Kidney glomerular epithelial cell (primary cell): Measurements from ENCODE around the gene EFEMP2.

Experiments
- DNase-seq: peaks from one replicate; lab custom pipeline; 2025; lab: John Stamatoyannopoulos, UW

Gene EFEMP2

DNA sequence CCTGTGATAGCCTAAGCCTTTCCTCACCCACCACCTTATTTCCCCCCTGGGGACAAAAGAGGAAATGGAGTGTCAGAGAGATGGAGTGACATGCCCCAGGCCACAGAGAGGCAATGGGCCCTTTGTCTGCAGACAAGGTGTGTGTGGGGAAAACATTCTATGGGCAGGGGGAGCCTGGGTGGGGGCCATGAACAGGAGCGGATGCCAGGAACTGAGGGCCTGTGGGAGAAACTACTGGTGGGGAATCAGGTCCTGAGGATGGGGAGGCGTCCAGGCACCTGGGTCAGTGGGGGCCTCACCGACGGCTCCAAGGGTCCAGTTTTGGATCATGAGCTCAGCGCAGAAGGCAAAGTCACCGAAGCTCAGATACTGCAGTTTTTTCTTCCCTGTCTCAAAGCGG is 12.6 kb upstream of the EFEMP2 start:
- DNase-seq: no peak

DNA sequence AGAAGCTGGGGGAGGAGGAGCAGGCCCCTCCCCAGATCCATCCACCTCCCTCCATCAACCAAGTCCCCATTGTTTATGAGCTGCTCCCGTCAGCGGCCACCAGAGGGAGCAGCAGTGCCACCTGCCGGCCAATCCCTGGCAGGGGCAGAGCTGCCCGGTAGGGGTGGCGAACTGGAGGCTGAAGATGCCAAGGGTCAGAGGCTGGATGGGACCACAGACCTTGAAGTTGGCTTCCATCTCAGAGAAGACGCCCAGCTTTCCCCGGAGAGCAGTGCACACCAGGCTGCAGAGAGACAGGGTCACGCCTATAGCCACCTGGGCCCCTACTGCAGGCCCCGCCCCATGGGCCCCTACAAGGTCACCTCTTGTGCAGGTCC is 12.1 kb upstream of the EFEMP2 start:
- peak; percentile 70 for DNase-seq

DNA sequence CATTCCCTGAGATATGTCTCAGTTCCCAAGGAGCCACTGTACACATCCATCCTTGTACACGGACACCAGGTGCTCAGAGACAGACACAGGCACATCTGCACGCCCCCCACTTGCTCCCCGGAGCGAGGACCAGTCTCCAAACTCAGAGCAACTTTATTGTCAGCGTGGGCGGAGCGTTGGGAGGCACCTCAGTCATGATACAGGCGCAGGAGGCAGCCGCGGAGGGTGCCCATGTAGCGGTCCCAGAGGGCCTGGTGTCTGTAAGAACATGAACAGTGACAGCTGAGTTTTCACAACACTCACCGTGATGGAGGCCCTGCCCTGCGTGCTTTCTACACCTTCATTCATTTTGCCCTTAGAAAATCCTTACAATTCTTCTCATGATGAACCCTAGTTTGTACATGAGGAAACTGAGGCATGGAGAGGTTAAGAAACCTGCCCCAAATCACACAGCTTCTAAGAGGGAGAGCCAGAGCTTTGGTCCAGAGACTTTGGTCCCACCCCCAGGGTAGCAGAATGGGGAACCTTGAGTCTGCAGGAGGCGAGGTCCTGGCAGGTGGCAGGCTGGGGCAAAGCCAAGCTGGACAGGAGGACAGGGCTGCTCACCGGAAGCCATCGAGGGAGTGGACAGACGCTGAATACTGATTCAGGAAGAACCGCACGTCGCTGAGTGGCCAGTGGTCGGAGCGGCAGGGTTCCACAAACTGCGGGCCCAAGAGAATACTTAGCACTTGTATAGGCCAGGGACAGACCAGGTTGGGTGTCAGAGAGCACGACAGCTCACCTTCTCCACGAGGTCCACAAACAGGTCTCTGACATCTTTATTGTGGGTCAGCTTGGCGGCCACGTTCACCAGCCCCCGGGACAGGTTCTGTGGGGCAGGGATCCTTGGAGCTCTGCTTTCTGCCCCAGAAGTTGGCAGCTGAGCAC is 11.5 kb upstream of the EFEMP2 start:
- DNase-seq: no peak

GRCh38 chr11:65883058-65883761 is 10.6 kb upstream of the EFEMP2 start:
- DNase-seq: no peak

GRCh38 chr11:65882120-65883057 is 9.8 kb upstream of the EFEMP2 start:
- DNase-seq: no peak

DNA sequence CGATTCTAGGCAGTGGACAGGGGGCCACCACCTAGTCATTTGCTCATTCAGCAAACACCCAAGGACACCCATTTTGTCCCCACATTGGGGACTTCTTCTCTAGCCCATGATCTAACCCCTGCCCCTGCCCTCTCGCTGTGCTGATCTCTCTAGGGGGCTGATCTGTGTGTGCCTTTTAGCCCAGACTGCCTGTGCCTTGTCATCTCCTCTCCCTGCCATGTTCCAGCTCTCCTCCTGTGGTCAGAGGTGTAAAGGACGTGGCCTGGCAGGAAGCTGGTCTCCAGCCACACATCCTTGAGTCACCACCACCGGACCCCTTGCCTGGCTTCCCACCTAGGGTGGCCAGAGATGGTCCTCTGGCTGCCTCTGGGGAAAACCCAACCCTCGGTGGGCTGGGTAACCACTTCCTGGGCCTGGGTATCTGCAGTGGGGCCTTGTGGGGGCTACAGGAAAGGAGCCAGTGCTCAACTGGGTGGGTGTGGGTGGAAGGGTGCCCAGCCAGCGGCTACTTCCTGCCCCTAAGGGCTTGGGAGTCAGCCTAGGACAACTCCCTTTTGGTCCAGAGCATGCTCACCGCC is 8.3 kb upstream of the EFEMP2 start:
- no peak for DNase-seq

DNA sequence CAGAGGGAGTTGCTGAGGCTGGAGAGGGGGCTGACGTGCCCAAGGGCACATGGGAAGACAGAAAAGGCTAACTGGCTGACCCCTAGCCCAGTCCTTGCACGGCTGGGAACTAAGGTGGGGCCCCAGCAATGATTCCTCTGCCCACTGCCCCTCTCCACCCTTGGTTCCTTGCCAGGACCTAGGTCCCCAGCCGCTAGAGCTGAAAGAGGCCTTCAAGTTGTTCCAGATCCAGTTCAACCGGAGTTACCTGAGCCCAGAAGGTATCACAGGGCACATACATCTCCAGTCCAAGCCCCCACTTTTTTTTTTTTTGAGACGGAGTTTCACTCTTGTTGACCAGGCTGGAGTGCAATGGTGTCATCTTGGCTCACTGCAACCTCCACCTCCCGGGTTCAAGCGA is 7.4 kb upstream of the EFEMP2 start:
- no peak for DNase-seq

GRCh38 chr11:65879617-65880016 is 7.0 kb upstream of the EFEMP2 start, which contains the start of gene CTSW:
TSS of gene CTSW (plus strand) at chr11:65879837. CDS start at chr11:65879855, 18 bp downstream.
- DNase-seq: no peak

GRCh38 chr11:65873318-65874156 is 937 bp upstream of the EFEMP2 start:
- peak; percentile 83 for DNase-seq

- no peak for DNase-seq
Observed at GRCh38 chr11:65871811-65872548, 620 bp downstream of the EFEMP2 start.

GRCh38 chr11:65870706-65871681 is 1.6 kb downstream of the EFEMP2 start:
- no peak for DNase-seq

- DNase-seq: no peak
Observed at GRCh38 chr11:65870307-65870658, 2.3 kb downstream of the EFEMP2 start.

DNA sequence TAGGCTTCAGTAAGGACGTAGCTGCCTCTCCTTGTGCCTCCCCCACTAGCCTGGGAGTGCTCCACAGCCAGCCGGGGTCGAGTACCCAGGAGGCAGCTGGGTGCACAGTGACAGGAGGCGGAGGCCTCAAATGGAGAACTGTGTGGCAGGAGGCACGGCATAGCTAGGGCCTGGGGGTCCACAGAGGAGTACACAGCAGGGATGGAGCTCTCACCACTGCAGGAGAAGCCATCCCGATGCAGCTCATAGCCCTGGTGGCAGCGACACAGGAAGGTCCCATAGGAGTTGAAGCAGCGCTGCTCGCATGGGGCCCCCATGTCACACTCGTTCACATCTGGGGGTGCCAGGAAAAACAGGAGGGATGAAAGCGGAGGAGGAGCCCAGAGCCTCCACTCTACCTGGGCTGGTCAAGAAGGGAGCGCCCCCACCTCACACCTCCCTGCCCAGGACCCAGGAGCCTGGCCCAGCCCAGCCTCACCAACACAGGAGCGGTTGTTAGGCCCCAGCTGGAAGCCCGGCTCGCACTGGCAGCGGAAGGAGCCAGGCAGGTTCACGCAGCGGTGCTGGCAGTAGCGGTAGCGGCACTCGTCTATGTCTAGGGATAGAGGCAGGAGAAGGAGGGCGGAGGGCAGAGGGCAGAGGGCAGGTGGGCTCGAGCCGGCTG is 2.8 kb downstream of the EFEMP2 start:
- DNase-seq: no peak

- no peak for DNase-seq
Observed at GRCh38 chr11:65868907-65869306, 3.7 kb downstream of the EFEMP2 start.

- no peak for DNase-seq
Observed at GRCh38 chr11:65868076-65868667, 4.4 kb downstream of the EFEMP2 start.

- DNase-seq: no peak
Observed at GRCh38 chr11:65867284-65868071, 5.1 kb downstream of the EFEMP2 start.
